Adrenal gland (tissue), 12 donors: ENCODE measurements around the gene RNF5. TPM values are rescaled to one million over a fixed set of nuclear protein-coding genes. Genes with fewer than 3 reads are reported as not detected.

Source experiments
- DNase-seq, 7 donors: peaks; one replicate each; pipeline ENCODE4 v3.0.0-alpha.2; 2019 to 2020
- H3K27ac ChIP-seq, 5 donors: fragments of 200-600 bp; sonication (generic) in 4 of 5; 1 replicate in 3 of 5; 2 replicates in 2 of 5; pipeline versions ENCODE4 v1.5.1 to v1.8.0; 2016 to 2020; ENCODE audit warnings: mild to moderate bottlenecking in 1 of 5
- H3K27me3 ChIP-seq: fragments of 200-600 bp; 2 replicates; pipeline ENCODE4 v1.8.0; 2021
- H3K36me3 ChIP-seq, 2 donors: fragments of 200-600 bp; replicated peaks in 1 of 2; 1 replicate in 1 of 2; 2 replicates in 1 of 2; pipeline versions ENCODE4 v1.5.1 to v1.8.0; 2018 to 2022
- H3K4me1 ChIP-seq, 2 donors: fragments of 200-600 bp; replicated peaks in 1 of 2; 1 replicate in 1 of 2; 2 replicates in 1 of 2; pipeline versions ENCODE4 v1.5.1 to v1.8.0; 2018 to 2021
- H3K4me3 ChIP-seq, 4 donors: fragments of 200-600 bp; sonication (generic) in 3 of 4; one replicate each; pipeline ENCODE4 v1.5.1; 2016 to 2018
- H3K9me3 ChIP-seq, 3 donors: fragments of 200-600 bp; sonication (generic) in 1 of 3; replicated peaks in 1 of 3; 1 replicate in 2 of 3; 2 replicates in 1 of 3; pipeline versions ENCODE4 v1.5.1 to v1.8.0; 2016 to 2021
- POLR2A ChIP-seq, 2 donors: fragments of 450-650 bp; IDR thresholded peaks; one replicate each; pipeline ENCODE4 v1.6.1; 2017; ENCODE audit warnings: antibody characterized with exemption in 2 of 2, mild to moderate bottlenecking in 2 of 2, moderate library complexity in 1 of 2
- WGBS, 4 donors: extraction: QIAGEN DNeasy Blood & Tissue Kit in 2 of 4; methylation state at CpG; one replicate each; pipeline versions ENCODE4 v1.1.5 to v1.1.7; 2013 to 2017; 5-methylcytosine and 5-hydroxymethylcytosine counted together
- intact Hi-C, 2 donors: fragments of 100-400 bp; cut with DNase I; formaldehyde crosslinking; loops; one replicate each; pipeline versions ENCODE4 v1.14.1 to v1.15.0; 2022 to 2023
- polyA plus RNA-seq, 3 donors: library from polyadenylated mRNA; stranded (reverse); fragments of 200-250 nt in 2 of 3; fragments of 350-450 nt in 1 of 3; fragmentation: Illumina TruSeq in 1 of 3; extraction: RNeasy Lipid Tissue Mini Kit (QIAGEN cat#74804) in 1 of 3; gene quantifications; one replicate each; pipeline ENCODE4 v1.2.3, GENCODE V29; 2013 to 2014
- total RNA-seq, 9 donors: library from RNA; depleted of rRNA in 4 of 9; stranded (reverse); fragments of >200 nt in 4 of 9; fragments of 120-200 nt in 1 of 9; fragmentation: NEBNext Ultra II Directional in 1 of 9; extraction: Animal tissue kit (Norgen Biotek cat#: 25700) in 1 of 9; gene quantifications; one replicate each; pipeline versions ENCODE4 v1.1.0 to v1.2.4, GENCODE V29; 2013 to 2023
- TF ChIP-seq, protein P1 (sequence below), 6 experiments: fragments of 450-650 bp in 4 of 6; fragments of 200-600 bp in 2 of 6; sonication (generic) in 1 of 6; IDR thresholded peaks; 1 replicate in 5 of 6; 2 replicates in 1 of 6; pipeline versions ENCODE4 v1.5.1 to v1.8.0; 2016 to 2021; ENCODE audit warnings: antibody characterized with exemption in 6 of 6, mild to moderate bottlenecking in 2 of 6, moderate library complexity in 1 of 6
- donor health status: healthy with polysubstance abuse.
- donor health status: Bipolar disorder and iron deficiency.
- donor health status: DM: yes; HTN: yes; CAD: no.
- donor health status: DM: no; HTN: no; CAD: no.
- donor health status: DM: no; HTN: no; CAD: no.
- donor health status: DM: yes; HTN: yes; CAD: no.

The RNF5 gene
- total and polyA plus RNA-seq, 12 donors: 47.2 to 146 (median 110) TPM

DNA sequence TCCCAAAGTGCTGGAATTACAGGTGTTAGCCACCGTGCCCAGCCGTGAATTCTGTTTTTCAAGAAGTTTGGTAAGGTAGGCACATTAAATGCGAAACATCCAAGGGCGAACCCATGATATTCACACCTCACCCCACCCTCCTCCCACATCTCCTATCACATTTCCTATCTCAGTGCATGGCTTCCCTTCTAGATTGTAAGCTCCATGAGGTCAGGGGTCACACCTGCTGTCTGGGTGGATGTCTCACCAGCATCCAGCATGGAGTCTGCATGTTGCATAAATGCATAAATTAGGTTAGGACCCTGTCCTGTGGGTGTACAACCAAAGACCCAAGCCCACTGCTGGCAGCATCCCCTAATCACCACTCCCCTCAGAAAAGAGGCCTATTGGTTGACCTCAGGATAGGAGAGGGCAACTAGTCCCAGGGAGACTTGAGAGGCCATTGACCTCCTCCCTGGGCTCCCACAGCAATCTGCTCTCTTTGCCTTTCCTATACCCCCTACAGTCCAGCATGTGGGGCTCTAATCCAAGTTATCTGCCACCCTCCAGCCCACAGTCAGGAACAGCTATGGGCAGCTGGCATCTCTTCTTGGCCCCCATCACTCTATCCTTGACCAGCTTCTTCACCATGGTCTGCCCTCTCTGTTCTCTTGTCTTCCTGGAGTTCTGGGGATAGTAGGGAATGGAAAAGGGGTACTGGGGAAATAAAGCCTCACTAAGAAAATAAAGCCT is 30.6 kb upstream of the RNF5 start:
- no peaks in the 10 kb centered on the region for H3K27me3 ChIP-seq
- intact Hi-C loops: no loop called here
- no peaks in the 10 kb centered on the region for H3K36me3 ChIP-seq
- H3K4me1 ChIP-seq: peaks cover 1 to 5% of the 10 kb centered on the region in 2 donors
- DNase-seq: no peak
- H3K4me3 ChIP-seq: no peak overlapping the region
- 86 to 96% (median 93%) methylated on average over 4 of the region's 4 CpGs for WGBS, 4 donors
- TF ChIP-seq, protein P1, sequence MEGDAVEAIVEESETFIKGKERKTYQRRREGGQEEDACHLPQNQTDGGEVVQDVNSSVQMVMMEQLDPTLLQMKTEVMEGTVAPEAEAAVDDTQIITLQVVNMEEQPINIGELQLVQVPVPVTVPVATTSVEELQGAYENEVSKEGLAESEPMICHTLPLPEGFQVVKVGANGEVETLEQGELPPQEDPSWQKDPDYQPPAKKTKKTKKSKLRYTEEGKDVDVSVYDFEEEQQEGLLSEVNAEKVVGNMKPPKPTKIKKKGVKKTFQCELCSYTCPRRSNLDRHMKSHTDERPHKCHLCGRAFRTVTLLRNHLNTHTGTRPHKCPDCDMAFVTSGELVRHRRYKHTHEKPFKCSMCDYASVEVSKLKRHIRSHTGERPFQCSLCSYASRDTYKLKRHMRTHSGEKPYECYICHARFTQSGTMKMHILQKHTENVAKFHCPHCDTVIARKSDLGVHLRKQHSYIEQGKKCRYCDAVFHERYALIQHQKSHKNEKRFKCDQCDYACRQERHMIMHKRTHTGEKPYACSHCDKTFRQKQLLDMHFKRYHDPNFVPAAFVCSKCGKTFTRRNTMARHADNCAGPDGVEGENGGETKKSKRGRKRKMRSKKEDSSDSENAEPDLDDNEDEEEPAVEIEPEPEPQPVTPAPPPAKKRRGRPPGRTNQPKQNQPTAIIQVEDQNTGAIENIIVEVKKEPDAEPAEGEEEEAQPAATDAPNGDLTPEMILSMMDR (IDR thresholded peaks at IDR 0.05): no peak
- no peak for TF ChIP-seq POLR2A (IDR thresholded peaks at IDR 0.05)
- H3K9me3 ChIP-seq: no peaks in the 10 kb centered on the region
- no peak overlapping the region for H3K27ac ChIP-seq

DNA sequence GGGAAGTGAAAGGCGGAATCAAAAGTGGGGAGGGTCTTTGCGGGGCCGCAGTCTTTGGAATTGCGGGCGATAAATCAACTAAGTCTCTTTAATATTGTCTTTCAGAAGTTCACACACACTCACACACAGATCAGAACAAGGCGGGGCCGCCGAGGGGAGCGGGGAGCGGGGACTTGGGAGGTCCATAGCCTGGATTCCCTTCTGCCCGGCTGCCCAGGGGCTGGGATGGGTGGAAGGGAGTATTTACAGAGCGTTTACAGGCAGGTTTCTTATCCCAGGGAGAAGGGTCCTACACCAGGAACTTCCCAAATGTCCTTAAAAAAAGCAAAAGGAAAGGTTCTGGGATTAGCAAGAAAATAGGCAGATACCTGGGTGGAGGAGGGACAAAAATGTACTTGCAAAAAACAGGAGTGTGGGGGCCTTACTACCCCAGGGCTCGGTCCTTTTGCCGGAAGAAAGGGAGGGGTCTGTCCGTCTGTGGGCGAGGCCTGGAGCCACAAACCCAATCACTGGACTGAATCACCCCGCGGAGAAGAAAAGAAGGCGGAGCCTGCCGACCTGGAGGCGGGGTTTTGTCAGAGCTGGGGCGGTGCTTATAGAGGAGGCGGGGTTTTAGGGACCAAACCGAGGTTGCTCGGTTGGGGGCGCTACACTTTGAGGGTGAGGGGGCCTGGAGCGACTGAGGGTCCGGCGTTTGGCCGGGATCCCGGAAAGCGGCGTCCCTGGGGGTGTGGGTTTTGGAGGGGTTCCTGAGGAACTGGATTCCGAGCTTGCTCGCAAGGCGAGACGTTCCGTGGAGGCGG is 29.7 kb upstream of the RNF5 start:
- 47 to 57% (median 49%) methylated on average over 38 to 39 of the region's 39 CpGs for WGBS, 4 donors
- no peaks in the 10 kb centered on the region for H3K27me3 ChIP-seq
- TF ChIP-seq POLR2A (IDR thresholded peaks at IDR 0.05): no peak
- TF ChIP-seq, protein P1 (IDR thresholded peaks at IDR 0.05): no peak
- H3K9me3 ChIP-seq: no peaks in the 10 kb centered on the region
- DNase-seq: peak; percentile 52 to 81 (median 63)
- H3K36me3 ChIP-seq: no peaks in the 10 kb centered on the region
- intact Hi-C loops: no loop called here
- peaks cover 7 to 13% of the 10 kb centered on the region in 2 donors for H3K4me1 ChIP-seq
- H3K4me3 ChIP-seq: peak overlapping the region in 1 of 4 donors; percentile 29
- H3K27ac ChIP-seq: no peak overlapping the region

DNA sequence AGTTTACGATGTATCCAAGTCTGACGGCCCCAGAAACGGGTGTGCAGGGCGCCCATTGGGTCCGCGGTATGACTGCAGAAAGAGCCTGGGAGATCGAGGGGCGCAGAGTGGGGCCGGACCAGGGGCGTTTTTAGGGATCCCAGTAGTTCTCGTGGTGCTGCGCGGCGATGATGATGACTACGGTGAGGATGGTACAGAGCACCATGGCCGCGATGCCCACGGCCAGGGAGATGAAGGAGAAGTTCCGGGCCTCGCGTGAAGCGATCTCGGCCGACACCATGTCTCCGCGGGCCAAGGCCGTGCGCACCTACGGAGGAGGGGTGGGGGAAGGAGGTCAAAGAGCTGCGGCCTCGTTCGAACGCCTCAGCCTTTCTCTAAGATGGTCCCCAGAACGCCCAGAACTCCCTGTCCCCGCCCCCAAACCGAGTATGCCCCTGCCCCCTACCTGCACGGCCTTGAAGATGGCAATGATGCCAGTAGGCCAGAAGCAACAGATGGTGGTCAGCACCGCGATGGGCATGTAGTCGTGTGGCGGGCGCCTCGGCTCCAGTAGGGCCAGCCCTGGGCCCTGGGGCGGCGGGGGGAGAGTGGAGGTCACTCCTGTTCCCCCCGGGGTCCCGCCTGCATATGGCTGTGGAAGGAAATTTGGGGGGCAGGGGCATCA is 29.0 kb upstream of the RNF5 start:
- DNase-seq: no peak
- H3K27me3 ChIP-seq: no peaks in the 10 kb centered on the region
- TF ChIP-seq, protein P1 (IDR thresholded peaks at IDR 0.05): no peak
- H3K36me3 ChIP-seq: no peaks in the 10 kb centered on the region
- intact Hi-C loops: no loop called here
- 50 to 65% (median 59%) methylated on average over 18 to 47 of the region's 47 CpGs for WGBS, 4 donors
- no peaks in the 10 kb centered on the region for H3K9me3 ChIP-seq
- peaks cover 7 to 13% of the 10 kb centered on the region in 2 donors for H3K4me1 ChIP-seq
- H3K4me3 ChIP-seq: peak overlapping the region in 1 of 4 donors; percentile 29
- H3K27ac ChIP-seq: no peak overlapping the region
